ENCODE results near the gene HGF.

The HGF gene

DNA sequence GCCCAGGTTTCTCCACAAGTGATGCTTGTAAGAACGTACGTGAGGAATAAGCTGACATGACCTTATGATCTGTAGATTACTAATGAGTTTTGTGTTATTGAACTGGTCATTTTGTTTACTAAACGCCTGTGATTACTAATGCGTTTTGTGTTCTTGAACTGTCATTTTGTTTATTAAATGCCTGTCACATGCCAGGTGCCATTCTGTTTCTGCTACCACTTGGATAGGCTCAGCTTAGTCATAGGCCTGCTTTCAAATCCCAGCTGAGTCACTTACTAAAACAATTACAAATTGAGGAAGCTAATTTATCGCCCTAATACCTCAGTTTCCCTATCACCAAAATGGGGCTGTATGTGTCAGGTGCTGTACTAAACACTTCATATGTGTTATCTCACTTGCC lies 4.7 kb upstream of the HGF start:
- H3K4me1 ChIP-seq (ENCODE audit: control insufficient read depth, insufficient read depth, low read length) = peaks cover 12% of the 10 kb centered on the region

DNA sequence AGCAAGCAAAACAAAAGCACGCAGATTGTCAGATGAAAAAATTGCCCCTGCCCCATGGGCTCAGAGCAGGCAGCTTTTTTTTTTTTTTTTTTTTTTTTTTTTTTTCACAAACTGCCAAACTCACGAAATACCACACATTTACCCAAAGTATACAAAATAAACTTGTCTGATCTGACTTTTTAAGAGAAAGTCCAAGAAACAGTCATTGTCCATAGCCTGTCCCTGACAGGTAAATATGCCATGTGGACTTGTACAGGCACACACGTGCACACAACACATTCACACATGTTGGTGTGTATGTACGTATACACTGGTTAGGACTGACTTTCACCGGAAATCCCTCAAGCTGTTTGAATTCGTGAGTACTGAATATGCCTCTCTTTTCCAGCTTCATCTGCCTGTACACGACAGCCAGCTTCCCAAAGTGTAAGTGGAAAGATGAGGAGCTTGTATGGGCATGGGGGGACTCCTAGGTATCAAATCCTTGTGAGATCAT lies 929 bp upstream of the HGF start:
- H3K27me3 ChIP-seq (ENCODE audit: control insufficient read depth, insufficient read depth, low read length) = peaks cover 14% of the 10 kb centered on the region; the same call in 1 of the 2 replicates
- H3K4me1 ChIP-seq (ENCODE audit: control insufficient read depth, insufficient read depth, low read length) = peaks cover 21% of the 10 kb centered on the region
- no peak overlapping the region for H3K4me3 ChIP-seq (ENCODE audit: low read depth, low read length)
- H3K9ac ChIP-seq (ENCODE audit: low read depth, low read length) = no peak overlapping the region
- H3K9me3 ChIP-seq (ENCODE audit: control insufficient read depth, insufficient read depth, low read length) = no peaks in the 10 kb centered on the region
- H3K27ac ChIP-seq (ENCODE audit: low read depth, low read length) = no peak overlapping the region
- no peaks in the 10 kb centered on the region for H3K36me3 ChIP-seq (ENCODE audit: control insufficient read depth, insufficient read depth, low read length)

More for the DNA sequence above, 4.7 kb upstream of the HGF start:
- Histone ChIP-seq H3K27ac (ENCODE audit: low read depth, low read length) (no peak overlapping the region), H3K9me3 (ENCODE audit: control insufficient read depth, insufficient read depth, low read length) (no peaks in the 10 kb centered on the region), H3K9ac (ENCODE audit: low read depth, low read length) (no peak overlapping the region), H3K4me3 (ENCODE audit: low read depth, low read length) (no peak overlapping the region), H3K27me3 (ENCODE audit: control insufficient read depth, insufficient read depth, low read length) (peaks cover 10% of the 10 kb centered on the region; the same call in 1 of the 2 replicates), H3K36me3 (ENCODE audit: control insufficient read depth, insufficient read depth, low read length) (no peaks in the 10 kb centered on the region)

DNA sequence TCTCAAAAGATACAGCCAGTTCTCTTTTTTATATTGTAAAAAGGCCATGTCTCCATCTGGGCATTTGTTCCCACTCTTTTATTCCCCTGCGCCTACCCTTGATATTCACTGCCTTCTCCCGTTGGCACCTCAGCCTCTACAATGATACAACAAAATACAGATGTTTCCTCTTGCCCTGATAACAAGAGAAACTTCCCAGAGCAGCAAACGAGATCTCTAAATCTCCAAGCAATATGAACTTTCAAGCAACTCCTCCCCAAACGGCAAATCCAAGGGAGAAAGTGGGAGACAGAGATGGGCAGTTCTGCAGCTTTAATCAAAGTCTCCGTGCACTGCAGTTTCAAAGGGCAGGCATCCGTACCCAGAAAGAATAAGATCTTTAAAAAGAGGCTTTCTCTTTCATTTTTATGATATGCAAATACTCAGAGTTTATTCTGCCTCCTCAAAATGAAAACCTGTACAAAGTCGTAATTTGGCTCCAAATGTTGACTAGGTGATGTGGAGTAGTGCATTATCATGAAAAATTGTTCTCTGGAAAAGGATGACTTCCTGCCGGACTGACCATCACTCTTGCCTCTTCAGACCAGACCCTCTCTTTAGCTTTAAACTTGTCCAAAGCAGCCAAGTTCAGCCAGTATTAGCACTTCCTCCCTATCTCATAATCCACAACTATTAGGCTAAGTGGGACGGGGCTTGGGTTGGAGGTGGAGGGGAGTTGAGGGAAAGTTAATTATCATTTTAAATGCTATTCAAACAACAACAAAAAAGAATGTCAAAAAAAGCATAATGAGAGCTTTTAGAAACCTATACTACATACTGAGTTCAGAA lies 682 bp downstream of the HGF start:
- peaks cover 21% of the 10 kb centered on the region for H3K4me1 ChIP-seq (ENCODE audit: control insufficient read depth, insufficient read depth, low read length)
- no peak overlapping the region for H3K27ac ChIP-seq (ENCODE audit: low read depth, low read length)
- no peak overlapping the region for H3K9ac ChIP-seq (ENCODE audit: low read depth, low read length)
- no peaks in the 10 kb centered on the region for H3K9me3 ChIP-seq (ENCODE audit: control insufficient read depth, insufficient read depth, low read length)
- no peaks in the 10 kb centered on the region for H3K36me3 ChIP-seq (ENCODE audit: control insufficient read depth, insufficient read depth, low read length)
- H3K4me3 ChIP-seq (ENCODE audit: low read depth, low read length) = no peak overlapping the region
- H3K27me3 ChIP-seq (ENCODE audit: control insufficient read depth, insufficient read depth, low read length) = peaks cover 14% of the 10 kb centered on the region; the same call in 1 of the 2 replicates

- H3K4me1 ChIP-seq (ENCODE audit: control insufficient read depth, insufficient read depth, low read length) = peaks cover 23% of the 10 kb centered on the region
- H3K36me3 ChIP-seq (ENCODE audit: control insufficient read depth, insufficient read depth, low read length) = no peaks in the 10 kb centered on the region
- H3K9me3 ChIP-seq (ENCODE audit: control insufficient read depth, insufficient read depth, low read length) = no peaks in the 10 kb centered on the region
- no peak overlapping the region for H3K4me3 ChIP-seq (ENCODE audit: low read depth, low read length)
- peaks cover 14% of the 10 kb centered on the region; the same call in 1 of the 2 replicates for H3K27me3 ChIP-seq (ENCODE audit: control insufficient read depth, insufficient read depth, low read length)
- H3K27ac ChIP-seq (ENCODE audit: low read depth, low read length) = no peak overlapping the region
- H3K9ac ChIP-seq (ENCODE audit: low read depth, low read length) = no peak overlapping the region
Measured at GRCh38 chr7:81767926-81768325, 1.9 kb downstream of the HGF start.

- Histone ChIP-seq H3K27me3 (ENCODE audit: control insufficient read depth, insufficient read depth, low read length) (no peaks in the 10 kb centered on the region), H3K36me3 (ENCODE audit: control insufficient read depth, insufficient read depth, low read length) (no peaks in the 10 kb centered on the region), H3K9me3 (ENCODE audit: control insufficient read depth, insufficient read depth, low read length) (no peaks in the 10 kb centered on the region), H3K27ac (ENCODE audit: low read depth, low read length) (no peak overlapping the region), H3K4me3 (ENCODE audit: low read depth, low read length) (no peak overlapping the region), H3K9ac (ENCODE audit: low read depth, low read length) (no peak overlapping the region), H3K4me1 (ENCODE audit: control insufficient read depth, insufficient read depth, low read length) (peaks cover 18% of the 10 kb centered on the region)
Measured at GRCh38 chr7:81761821-81762220, 8.0 kb downstream of the HGF start.

DNA sequence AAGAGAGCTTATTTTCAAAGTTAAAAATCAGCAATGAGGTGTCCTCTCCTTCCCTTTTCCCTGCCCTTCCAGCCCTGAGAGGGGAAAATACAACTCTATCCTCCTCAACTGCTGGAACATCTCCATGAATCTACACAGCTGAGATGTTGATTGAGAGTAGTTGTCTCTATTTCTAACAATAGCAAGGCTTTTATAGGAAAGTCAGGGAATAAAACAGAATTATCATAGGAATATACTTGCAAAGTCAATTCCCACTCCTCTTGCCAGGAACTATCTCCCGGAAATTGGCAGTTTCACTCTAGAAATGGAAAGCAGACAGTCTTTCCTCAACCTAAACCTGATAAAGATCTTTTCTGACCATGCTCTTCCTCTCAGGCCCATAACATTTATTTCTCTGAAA lies 8.8 kb downstream of the HGF start:
- no peak overlapping the region for H3K9ac ChIP-seq (ENCODE audit: low read depth, low read length)
- no peak overlapping the region for H3K4me3 ChIP-seq (ENCODE audit: low read depth, low read length)
- H3K9me3 ChIP-seq (ENCODE audit: control insufficient read depth, insufficient read depth, low read length) = no peaks in the 10 kb centered on the region
- H3K4me1 ChIP-seq (ENCODE audit: control insufficient read depth, insufficient read depth, low read length) = peaks cover 18% of the 10 kb centered on the region
- no peaks in the 10 kb centered on the region for H3K27me3 ChIP-seq (ENCODE audit: control insufficient read depth, insufficient read depth, low read length)
- no peaks in the 10 kb centered on the region for H3K36me3 ChIP-seq (ENCODE audit: control insufficient read depth, insufficient read depth, low read length)
- no peak overlapping the region for H3K27ac ChIP-seq (ENCODE audit: low read depth, low read length)

- H3K27ac ChIP-seq (ENCODE audit: low read depth, low read length) = no peak overlapping the region
- no peaks in the 10 kb centered on the region for H3K27me3 ChIP-seq (ENCODE audit: control insufficient read depth, insufficient read depth, low read length)
- H3K4me1 ChIP-seq (ENCODE audit: control insufficient read depth, insufficient read depth, low read length) = peaks cover 27% of the 10 kb centered on the region
- H3K4me3 ChIP-seq (ENCODE audit: low read depth, low read length) = no peak overlapping the region
- H3K9me3 ChIP-seq (ENCODE audit: control insufficient read depth, insufficient read depth, low read length) = no peaks in the 10 kb centered on the region
- H3K9ac ChIP-seq (ENCODE audit: low read depth, low read length) = no peak overlapping the region
- no peaks in the 10 kb centered on the region for H3K36me3 ChIP-seq (ENCODE audit: control insufficient read depth, insufficient read depth, low read length)
Measured at GRCh38 chr7:81754918-81755696, 14.7 kb downstream of the HGF start.

GRCh38 chr7:81753392-81753791 lies 16.5 kb downstream of the HGF start:
- Histone ChIP-seq H3K36me3 (ENCODE audit: control insufficient read depth, insufficient read depth, low read length) (no peaks in the 10 kb centered on the region), H3K27ac (ENCODE audit: low read depth, low read length) (no peak overlapping the region), H3K9me3 (ENCODE audit: control insufficient read depth, insufficient read depth, low read length) (no peaks in the 10 kb centered on the region), H3K4me1 (ENCODE audit: control insufficient read depth, insufficient read depth, low read length) (peaks cover 27% of the 10 kb centered on the region), H3K9ac (ENCODE audit: low read depth, low read length) (no peak overlapping the region), H3K27me3 (ENCODE audit: control insufficient read depth, insufficient read depth, low read length) (no peaks in the 10 kb centered on the region), H3K4me3 (ENCODE audit: low read depth, low read length) (no peak overlapping the region)

GRCh38 chr7:81752318-81752714 lies 17.5 kb downstream of the HGF start:
- no peaks in the 10 kb centered on the region for H3K36me3 ChIP-seq (ENCODE audit: control insufficient read depth, insufficient read depth, low read length)
- peak overlapping the region; percentile 43 for H3K27ac ChIP-seq (ENCODE audit: low read depth, low read length)
- H3K9me3 ChIP-seq (ENCODE audit: control insufficient read depth, insufficient read depth, low read length) = no peaks in the 10 kb centered on the region
- peaks cover 27% of the 10 kb centered on the region for H3K4me1 ChIP-seq (ENCODE audit: control insufficient read depth, insufficient read depth, low read length)
- no peak overlapping the region for H3K9ac ChIP-seq (ENCODE audit: low read depth, low read length)
- no peaks in the 10 kb centered on the region for H3K27me3 ChIP-seq (ENCODE audit: control insufficient read depth, insufficient read depth, low read length)
- H3K4me3 ChIP-seq (ENCODE audit: low read depth, low read length) = no peak overlapping the region; the same call in 1 of the 2 replicates

DNA sequence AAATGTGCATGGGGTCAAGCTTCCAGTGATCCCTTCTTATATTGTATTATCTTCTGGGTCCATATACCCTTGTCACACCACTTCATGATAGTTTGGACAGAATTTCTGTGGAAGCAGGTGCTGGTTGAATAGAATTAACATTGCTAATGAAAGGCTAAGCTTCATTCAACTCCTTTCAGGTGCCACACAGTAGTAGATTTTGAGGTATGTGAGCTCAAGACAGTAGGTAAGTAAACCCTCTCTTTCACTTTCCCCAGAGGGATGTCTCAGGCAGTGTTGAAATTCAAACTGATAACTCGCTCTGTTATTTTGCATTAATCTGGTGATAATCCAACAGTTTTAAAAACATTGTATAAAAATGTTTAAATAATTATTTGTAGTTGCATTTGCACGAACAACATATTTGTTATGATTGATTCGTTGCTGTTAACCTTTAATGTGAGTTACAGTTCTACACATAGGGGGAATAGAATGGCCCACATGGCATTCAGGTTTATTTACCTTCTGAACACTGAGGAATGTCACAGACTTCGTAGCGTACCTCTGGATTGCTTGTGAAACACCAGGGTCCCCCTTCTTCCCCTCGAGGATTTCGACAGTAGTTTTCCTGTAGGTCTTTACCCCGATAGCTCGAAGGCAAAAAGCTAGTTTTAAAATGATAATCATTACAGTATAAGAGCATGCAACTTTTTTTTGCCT lies 18.1 kb downstream of the HGF start:
- Histone ChIP-seq H3K27me3 (ENCODE audit: control insufficient read depth, insufficient read depth, low read length) (no peaks in the 10 kb centered on the region), H3K4me1 (ENCODE audit: control insufficient read depth, insufficient read depth, low read length) (peaks cover 27% of the 10 kb centered on the region), H3K4me3 (ENCODE audit: low read depth, low read length) (no peak overlapping the region; the same call in 1 of the 2 replicates), H3K27ac (ENCODE audit: low read depth, low read length) (peak overlapping the region; percentile 43), H3K36me3 (ENCODE audit: control insufficient read depth, insufficient read depth, low read length) (no peaks in the 10 kb centered on the region), H3K9me3 (ENCODE audit: control insufficient read depth, insufficient read depth, low read length) (no peaks in the 10 kb centered on the region), H3K9ac (ENCODE audit: low read depth, low read length) (no peak overlapping the region)

All from HUES48 (cell line).